NCI-H1436 (cell line): ENCODE measurements around the gene HOXA2.

Source experiments
- DNase-seq: peaks from one replicate; lab custom pipeline; 2025; lab: John Stamatoyannopoulos, UW

The HOXA2 gene

GRCh38 chr7:27078616-27079233 is 23.8 kb downstream of the HOXA2 start:
- DNase-seq: no peak

- no peak for DNase-seq
Measured at GRCh38 chr7:27073076-27073475, 29.4 kb downstream of the HOXA2 start.

- no peak for DNase-seq
Measured at GRCh38 chr7:27071622-27072390, 30.7 kb downstream of the HOXA2 start.

- DNase-seq: no peak
Measured at GRCh38 chr7:27068259-27068658, 34.2 kb downstream of the HOXA2 start.

GRCh38 chr7:27066148-27066547 is 36.3 kb downstream of the HOXA2 start:
- DNase-seq: no peak

- no peak for DNase-seq
Measured at GRCh38 chr7:27065709-27066108, 36.8 kb downstream of the HOXA2 start.

- DNase-seq: no peak
Measured at GRCh38 chr7:27064661-27065060, 37.8 kb downstream of the HOXA2 start.

- DNase-seq: no peak
Measured at GRCh38 chr7:27064159-27064558, 38.3 kb downstream of the HOXA2 start.

- no peak for DNase-seq
Measured at GRCh38 chr7:27062946-27063345, 39.5 kb downstream of the HOXA2 start.

GRCh38 chr7:27053153-27053552 is 49.3 kb downstream of the HOXA2 start:
- DNase-seq: no peak

- no peak for DNase-seq
Measured at GRCh38 chr7:27051451-27051850, 51.0 kb downstream of the HOXA2 start.
